Measurements from ENCODE around the gene SEC63. TPM values are rescaled to one million over a fixed set of nuclear protein-coding genes. Genes with fewer than 3 reads are reported as not detected.
"Not testable (repeated sequence)": the region's sequence is repeated elsewhere in the genome, so short reads cannot be mapped to it uniquely, and the experiment has no call there.

The SEC63 gene
- total RNA-seq, 1 donor, result 40.3 TPM

DNA sequence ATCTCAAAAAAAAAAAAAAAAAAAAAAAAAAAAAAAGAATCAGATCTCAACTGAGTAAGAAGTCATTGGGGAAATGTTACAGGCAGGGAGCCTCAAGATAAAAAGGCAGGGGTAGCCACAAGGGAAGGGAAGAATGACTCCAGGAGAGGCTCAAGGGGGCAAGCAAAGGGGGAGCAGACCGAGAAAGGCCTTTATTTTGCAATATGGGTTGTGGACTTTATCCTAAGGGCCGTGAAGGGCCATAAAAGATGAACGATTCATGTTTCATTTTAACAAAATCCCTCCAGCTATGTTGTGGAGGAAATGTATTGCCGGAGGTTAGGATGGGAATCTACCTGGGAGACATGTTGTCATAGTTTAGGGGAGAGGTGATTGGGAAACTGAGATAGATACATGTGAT is 25.8 kb upstream of the SEC63 start:
- H3K9me3 ChIP-seq (ENCODE audit: low read depth, low read length), result no peaks in the 10 kb centered on the region
- H3K27me3 ChIP-seq (ENCODE audit: insufficient read depth, low read length), result no peaks in the 10 kb centered on the region
- H3K4me1 ChIP-seq (ENCODE audit: insufficient read depth, low read length), result no peaks in the 10 kb centered on the region
- no peak overlapping the region for H3K4me3 ChIP-seq (ENCODE audit: low read length)

DNA sequence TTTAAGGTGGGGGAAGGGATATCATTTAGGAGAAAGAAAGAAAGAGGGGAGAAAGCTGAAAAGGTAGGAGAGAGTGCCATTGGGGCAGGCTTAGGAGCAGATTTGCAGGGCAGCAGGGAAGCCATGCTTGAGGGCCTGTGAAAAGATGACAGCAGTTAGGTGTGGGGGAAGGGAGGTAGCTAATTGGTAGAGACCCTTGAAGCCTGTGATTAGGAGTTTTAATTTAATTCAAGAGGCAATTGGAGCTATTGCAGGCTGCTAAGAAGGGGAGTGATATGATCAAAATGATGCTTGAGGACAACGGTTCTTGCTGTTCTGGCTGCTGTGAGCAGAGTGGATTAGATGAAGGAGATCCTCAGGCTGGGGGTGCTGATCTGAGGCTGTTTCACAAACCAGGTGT is 24.5 kb upstream of the SEC63 start:
- no peaks in the 10 kb centered on the region for H3K27me3 ChIP-seq (ENCODE audit: insufficient read depth, low read length)
- no peaks in the 10 kb centered on the region for H3K4me1 ChIP-seq (ENCODE audit: insufficient read depth, low read length)
- no peak overlapping the region for H3K4me3 ChIP-seq (ENCODE audit: low read length)
- no peaks in the 10 kb centered on the region for H3K9me3 ChIP-seq (ENCODE audit: low read depth, low read length)

DNA sequence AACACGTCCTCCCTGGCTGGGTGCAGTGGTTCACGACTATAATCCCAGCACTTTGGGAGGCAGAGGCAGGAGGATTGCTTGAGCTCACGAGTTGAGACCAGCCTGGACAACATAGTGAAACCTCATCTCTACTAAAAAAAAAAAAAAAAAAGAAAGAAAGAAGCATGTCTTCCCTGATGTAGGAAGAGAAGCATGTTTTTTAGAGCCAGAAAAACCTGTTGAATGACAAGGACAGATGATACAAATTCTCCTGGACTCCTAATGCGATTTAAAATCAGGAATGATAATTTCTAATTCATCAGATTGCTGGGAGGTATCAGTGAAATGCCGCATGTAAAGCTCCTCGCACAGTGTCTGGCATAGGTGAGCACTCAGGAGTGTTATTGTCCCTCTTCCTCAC is 23.7 kb upstream of the SEC63 start:
- Histone ChIP-seq H3K27me3 (ENCODE audit: insufficient read depth, low read length) (no peaks in the 10 kb centered on the region), H3K4me1 (ENCODE audit: insufficient read depth, low read length) (no peaks in the 10 kb centered on the region), H3K9me3 (ENCODE audit: low read depth, low read length) (no peaks in the 10 kb centered on the region), H3K4me3 (ENCODE audit: low read length) (no peak overlapping the region)

DNA sequence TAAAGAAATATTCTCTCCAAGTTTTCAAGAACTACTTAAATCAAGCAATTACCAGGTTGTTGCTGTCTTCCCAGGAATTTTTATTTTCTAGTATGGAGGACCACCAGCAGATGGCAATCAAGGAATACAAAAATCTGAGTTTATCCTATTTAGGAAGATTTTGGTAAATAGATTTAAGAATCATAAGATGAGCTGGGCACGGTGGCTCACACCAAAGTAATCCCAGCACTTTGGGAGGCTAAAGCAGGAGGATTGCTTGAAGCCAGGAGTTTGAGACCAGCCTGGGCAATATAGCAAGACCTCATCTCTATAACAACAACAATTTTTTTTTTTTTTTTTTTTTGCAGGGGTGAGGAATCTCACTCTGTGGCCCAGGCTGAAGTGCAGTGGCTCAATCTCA is 19.3 kb upstream of the SEC63 start:
- no peak overlapping the region for H3K4me3 ChIP-seq (ENCODE audit: low read length)
- no peaks in the 10 kb centered on the region for H3K4me1 ChIP-seq (ENCODE audit: insufficient read depth, low read length)
- no peaks in the 10 kb centered on the region for H3K9me3 ChIP-seq (ENCODE audit: low read depth, low read length)
- no peaks in the 10 kb centered on the region for H3K27me3 ChIP-seq (ENCODE audit: insufficient read depth, low read length)

DNA sequence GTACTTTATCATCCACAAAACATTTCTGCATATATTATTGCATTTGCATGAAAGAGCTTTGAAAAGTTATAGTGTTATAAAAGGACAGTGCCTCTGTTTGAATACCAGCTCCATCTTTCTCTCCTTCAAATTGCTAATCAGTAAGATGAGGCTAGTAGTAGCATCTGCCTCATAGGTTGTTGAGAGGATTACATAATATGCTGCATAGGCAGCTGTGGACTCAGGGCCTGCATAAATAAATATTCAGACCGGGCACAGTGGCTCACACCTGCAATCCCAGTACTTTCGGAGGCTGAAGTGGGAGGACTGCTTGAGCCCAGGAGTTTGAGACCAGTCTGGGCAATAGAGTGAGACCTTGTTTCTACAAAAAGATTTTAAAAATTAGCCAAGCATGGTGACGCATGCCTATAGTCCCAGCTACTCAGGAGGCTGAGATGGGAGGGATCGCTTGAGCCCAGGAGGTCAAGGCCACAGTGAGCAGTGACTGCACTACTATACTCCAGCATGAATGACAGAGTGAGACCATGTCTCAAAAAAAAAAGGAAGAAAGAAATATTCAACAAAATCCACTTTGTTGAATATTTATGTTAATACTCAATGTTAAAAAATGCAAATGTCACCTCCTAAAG is 18.3 kb upstream of the SEC63 start:
- Histone ChIP-seq H3K4me1 (ENCODE audit: insufficient read depth, low read length) (no peaks in the 10 kb centered on the region), H3K9me3 (ENCODE audit: low read depth, low read length) (no peaks in the 10 kb centered on the region), H3K4me3 (ENCODE audit: low read length) (no peak overlapping the region), H3K27me3 (ENCODE audit: insufficient read depth, low read length) (no peaks in the 10 kb centered on the region)

DNA sequence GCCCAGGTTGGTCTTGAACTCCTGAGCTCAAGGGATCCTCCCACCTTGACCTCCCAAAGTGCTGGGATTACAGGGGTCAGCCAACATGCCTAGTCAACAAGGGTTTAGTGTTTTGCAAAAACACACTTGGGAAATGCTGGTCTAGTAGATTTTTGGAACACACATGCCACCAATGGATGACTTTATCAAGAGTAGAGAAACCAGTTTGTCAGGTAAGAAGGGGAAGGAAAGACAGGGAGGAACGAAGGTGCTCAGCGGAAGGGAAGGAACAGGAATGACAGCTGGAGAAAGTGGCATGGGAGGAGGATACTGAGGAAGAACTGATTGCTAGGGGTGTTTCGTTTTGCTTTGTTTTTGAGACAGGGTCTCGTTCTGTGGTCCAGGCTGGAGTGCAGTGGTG is 15.6 kb upstream of the SEC63 start:
- Histone ChIP-seq H3K4me1 (ENCODE audit: insufficient read depth, low read length) (no peaks in the 10 kb centered on the region), H3K9me3 (ENCODE audit: low read depth, low read length) (no peaks in the 10 kb centered on the region), H3K27me3 (ENCODE audit: insufficient read depth, low read length) (no peaks in the 10 kb centered on the region), H3K4me3 (ENCODE audit: low read length) (no peak overlapping the region)

DNA sequence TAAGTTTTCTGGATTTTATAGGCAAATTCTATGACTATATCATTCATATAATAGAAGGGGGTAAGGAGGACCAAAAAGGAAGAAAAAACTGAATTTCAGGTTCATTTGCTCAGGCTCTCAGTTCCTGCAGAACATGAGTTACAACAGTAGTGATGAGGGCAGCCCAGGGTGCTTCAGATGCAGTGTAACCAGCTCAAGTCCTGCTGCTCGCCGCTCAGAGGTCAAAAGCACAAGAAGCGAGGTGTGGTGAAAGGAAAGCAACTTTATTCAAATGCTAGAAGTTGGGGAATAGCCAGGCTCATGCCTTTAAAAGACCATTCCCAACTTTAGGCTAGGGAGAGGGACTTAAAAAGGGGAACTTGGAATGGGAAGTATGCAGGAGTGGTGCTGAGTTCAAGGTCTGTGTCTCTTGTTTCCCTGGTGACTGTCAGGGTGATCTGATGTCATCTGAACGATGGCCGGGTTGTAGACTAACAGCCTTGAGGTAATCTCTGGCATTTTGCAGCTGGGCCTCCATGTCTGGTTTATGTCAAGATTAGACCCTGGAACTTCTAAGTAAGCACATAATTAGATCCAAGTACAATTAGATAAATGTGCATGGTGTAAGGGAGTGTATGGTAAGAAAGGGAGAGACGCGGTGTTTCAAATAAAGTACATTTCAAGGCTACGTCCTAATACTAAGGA is 14.5 kb upstream of the SEC63 start:
- Histone ChIP-seq H3K4me3 (ENCODE audit: low read length) (no peak overlapping the region), H3K9me3 (ENCODE audit: low read depth, low read length) (no peaks in the 10 kb centered on the region), H3K4me1 (ENCODE audit: insufficient read depth, low read length) (no peaks in the 10 kb centered on the region), H3K27me3 (ENCODE audit: insufficient read depth, low read length) (no peaks in the 10 kb centered on the region)

DNA sequence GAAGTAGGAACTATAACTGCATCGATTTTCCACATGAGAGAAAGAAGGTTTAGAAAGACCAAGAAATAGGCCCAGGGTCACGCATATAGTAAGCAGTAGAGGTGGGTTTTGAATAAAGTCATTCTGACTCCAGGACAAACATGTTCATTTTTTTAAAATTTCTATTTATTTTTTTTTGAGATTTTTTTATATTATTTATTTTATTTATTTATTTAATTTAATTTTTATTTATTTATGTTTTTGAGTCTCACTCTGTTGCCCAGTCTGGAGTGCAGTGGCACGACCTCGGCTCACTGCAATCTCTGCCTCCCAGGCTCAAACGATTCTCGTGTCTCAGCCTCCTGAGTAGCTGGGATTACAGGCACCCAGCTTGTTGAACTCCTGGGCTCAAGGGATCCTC is 13.2 kb upstream of the SEC63 start:
- Histone ChIP-seq H3K4me1 (ENCODE audit: insufficient read depth, low read length) (no peaks in the 10 kb centered on the region), H3K9me3 (ENCODE audit: low read depth, low read length) (no peaks in the 10 kb centered on the region), H3K27me3 (ENCODE audit: insufficient read depth, low read length) (no peaks in the 10 kb centered on the region), H3K4me3 (ENCODE audit: low read length) (no peak overlapping the region)

DNA sequence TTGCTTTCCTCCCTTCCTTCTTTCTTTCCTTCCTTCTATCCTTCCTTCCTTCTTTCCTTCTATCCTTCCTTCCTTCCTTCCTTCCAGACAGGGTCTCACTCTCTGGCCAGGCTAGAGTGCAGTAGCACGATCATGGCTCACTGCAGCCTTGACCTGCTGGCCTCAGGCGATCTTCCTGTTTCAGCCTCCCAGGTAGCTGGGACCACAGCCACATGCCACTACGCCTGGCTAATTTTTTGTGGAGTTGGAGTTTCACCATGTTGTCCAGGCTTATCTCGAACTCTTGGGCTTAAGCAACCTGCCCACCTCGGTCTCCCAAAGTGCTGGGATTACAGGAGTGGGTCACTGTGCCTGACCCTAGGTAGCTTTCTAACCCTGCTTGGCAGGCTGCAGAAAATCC is 12.2 kb upstream of the SEC63 start:
- no peaks in the 10 kb centered on the region for H3K4me1 ChIP-seq (ENCODE audit: insufficient read depth, low read length)
- H3K9me3 ChIP-seq (ENCODE audit: low read depth, low read length), result no peaks in the 10 kb centered on the region
- H3K27me3 ChIP-seq (ENCODE audit: insufficient read depth, low read length), result no peaks in the 10 kb centered on the region
- no peak overlapping the region for H3K4me3 ChIP-seq (ENCODE audit: low read length)

DNA sequence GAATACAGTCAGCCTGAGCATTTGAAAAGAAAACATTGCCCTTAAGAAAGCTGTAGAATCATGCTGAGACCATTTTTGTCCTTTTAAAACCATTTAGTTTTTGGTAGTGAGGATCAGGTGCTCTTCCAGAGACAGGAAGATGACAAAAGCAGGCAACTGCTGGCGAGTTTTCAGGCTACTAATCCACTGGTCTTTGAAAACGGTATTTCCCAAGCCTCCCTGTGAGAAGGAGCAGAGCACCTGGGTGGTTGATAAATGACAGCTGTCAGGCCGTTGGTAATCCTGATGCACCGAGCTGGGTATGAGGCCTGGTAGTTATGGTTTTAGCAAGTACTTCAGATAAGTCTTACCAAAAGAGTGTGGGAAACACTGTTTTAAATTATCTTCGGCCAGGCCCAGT is 10.1 kb upstream of the SEC63 start:
- Histone ChIP-seq H3K27me3 (ENCODE audit: insufficient read depth, low read length) (no peaks in the 10 kb centered on the region), H3K4me3 (ENCODE audit: low read length) (no peak overlapping the region), H3K4me1 (ENCODE audit: insufficient read depth, low read length) (no peaks in the 10 kb centered on the region), H3K9me3 (ENCODE audit: low read depth, low read length) (no peaks in the 10 kb centered on the region)

DNA sequence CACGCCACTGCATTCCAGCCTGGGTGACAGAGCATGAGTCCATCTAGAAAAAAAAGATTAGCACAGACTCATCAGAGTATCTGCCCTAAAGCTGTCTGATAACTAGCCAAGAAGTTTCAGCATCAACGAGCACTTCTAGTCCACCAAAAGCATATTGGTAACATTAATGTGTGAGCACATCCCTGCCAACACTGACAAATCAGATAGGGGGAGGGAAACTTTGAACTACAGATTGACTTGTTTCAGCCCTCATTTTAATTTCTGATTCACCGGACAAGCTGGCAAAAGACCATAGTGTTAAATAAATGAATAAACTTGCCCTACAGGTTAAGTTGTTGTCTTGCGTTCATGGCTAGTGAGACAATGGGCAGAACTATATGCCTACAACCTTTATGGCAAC is 7.7 kb upstream of the SEC63 start:
- no peak overlapping the region for H3K4me3 ChIP-seq (ENCODE audit: low read length)
- H3K27me3 ChIP-seq (ENCODE audit: insufficient read depth, low read length), result no peaks in the 10 kb centered on the region
- H3K4me1 ChIP-seq (ENCODE audit: insufficient read depth, low read length), result no peaks in the 10 kb centered on the region
- no peaks in the 10 kb centered on the region for H3K9me3 ChIP-seq (ENCODE audit: low read depth, low read length)

DNA sequence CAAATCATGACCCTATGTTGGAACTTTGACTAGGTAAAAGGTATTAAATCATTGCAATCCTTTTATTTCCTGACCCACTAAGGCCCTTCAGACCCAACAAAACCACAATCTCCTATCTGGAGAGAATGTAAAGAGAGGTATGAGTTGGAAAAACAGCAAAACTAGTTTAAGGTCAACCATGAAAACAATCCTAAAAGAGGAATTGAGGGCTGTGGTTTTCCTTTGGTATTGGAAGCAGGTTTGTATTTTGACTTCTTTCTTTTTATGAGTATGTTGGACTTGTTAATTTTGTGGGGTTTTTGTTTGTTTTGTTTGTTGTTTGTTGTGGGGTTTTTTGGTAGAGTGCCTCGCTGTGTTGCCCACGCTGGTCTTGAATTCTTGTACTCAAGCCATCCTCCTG is 4.7 kb upstream of the SEC63 start:
- Histone ChIP-seq H3K9me3 (ENCODE audit: low read depth, low read length) (no peaks in the 10 kb centered on the region), H3K4me1 (ENCODE audit: insufficient read depth, low read length) (peaks cover 7% of the 10 kb centered on the region), H3K4me3 (ENCODE audit: low read length) (no peak overlapping the region), H3K27me3 (ENCODE audit: insufficient read depth, low read length) (no peaks in the 10 kb centered on the region)

DNA sequence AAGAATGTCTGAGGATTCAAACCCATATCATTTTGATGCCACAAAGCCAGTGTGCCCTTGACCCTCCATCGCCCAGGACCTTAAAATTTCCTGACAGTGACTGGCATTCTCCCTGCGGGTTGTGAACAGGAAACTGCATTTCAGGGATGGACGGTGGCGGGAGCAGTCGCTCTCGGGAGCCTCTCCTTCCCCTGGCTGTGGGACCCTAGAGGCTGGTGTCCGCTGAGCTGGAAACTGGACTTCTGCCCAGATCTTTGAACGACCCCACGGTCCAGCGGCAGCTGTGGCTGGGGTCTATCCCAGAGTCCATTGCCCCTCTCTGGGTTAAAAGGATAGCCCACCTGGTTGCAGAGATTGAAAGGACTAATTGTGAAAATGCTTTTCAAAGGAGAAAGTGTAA is 1.4 kb upstream of the SEC63 start:
- no peaks in the 10 kb centered on the region for H3K27me3 ChIP-seq (ENCODE audit: insufficient read depth, low read length)

DNA sequence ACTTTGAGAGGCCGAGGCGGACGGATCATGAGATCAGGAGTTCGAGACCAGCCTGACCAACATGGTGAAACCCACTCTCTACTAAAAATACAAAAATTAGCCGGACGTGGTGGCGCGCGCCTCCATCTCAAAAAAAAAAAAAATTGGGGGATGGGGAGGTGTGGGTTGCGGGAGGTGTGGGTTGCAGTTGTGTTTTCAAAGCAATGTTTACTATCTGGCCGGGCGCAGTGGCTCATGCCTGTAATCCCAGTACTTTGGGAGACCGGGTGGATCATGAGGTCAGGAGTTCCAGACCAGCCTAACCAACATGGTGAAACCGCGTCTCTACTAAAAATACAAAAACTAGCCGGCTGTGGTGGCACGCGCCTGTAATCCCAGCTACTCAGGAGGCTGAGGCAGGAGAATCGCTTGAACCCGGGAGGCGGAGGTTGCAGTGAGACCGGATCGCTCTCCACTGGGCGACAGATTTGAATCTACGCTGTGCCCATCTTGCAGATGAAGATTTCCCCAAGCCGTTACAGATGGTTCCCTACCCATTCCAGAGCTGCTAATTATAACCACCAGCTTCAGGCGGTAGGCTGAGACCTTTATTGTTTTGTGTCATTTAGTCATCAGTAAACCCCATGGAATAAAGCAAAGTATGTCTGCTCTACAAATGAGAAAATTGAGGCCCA is 818 bp upstream of the SEC63 start:
- not testable (repeated sequence) for H3K9me3 ChIP-seq (ENCODE audit: low read depth, low read length); H3K27me3 ChIP-seq (ENCODE audit: insufficient read depth, low read length)
- Histone ChIP-seq H3K4me3 (ENCODE audit: low read length) (peak overlapping the region; percentile 94), H3K4me1 (ENCODE audit: insufficient read depth, low read length) (peaks cover 27% of the 10 kb centered on the region)

More for the DNA sequence above, 1.4 kb upstream of the SEC63 start:
- peaks cover 27% of the 10 kb centered on the region for H3K4me1 ChIP-seq (ENCODE audit: insufficient read depth, low read length)
- H3K4me3 ChIP-seq (ENCODE audit: low read length), result no peak overlapping the region
- H3K9me3 ChIP-seq (ENCODE audit: low read depth, low read length), result no peaks in the 10 kb centered on the region

DNA sequence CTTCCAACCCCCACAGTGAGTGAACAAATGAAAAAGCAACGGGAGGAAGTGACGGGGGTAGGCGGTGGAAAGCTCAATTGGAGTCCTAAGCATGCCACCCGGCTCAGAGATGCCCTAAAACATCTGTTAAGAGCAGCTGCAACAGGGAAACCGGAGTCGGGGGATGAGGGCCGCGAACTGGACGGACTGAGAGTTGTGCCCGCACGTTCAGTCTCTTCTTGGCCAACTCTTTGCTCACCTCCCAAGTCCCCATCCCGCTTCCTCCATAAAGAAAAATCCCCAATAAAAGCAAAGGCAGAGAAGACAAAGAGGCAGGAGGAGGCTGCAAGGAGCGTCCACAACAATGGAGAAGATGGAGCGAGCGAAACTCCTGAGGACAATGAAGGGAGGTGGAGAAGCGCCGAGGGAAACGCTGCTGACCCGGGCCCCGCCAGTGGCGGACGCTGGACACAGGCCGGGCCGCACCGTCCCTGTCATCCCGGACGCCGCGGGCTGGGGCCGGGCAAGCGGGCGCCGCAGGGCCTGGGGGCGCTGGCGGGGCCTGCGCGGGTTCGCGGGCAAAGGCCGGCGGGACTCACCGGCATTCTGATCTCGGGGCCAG is 600 bp downstream of the SEC63 start:
- Histone ChIP-seq H3K27me3 (ENCODE audit: insufficient read depth, low read length) (no peaks in the 10 kb centered on the region), H3K4me1 (ENCODE audit: insufficient read depth, low read length) (peaks cover 33% of the 10 kb centered on the region), H3K4me3 (ENCODE audit: low read length) (peak overlapping the region; percentile 94), H3K9me3 (ENCODE audit: low read depth, low read length) (no peaks in the 10 kb centered on the region)

Measured in mononuclear cell (primary cell).